ENCODE data around the gene TINCR. TPM values are rescaled to one million over a fixed set of nuclear protein-coding genes. Genes with fewer than 3 reads are reported as not detected.

Gene TINCR
- total and polyA plus RNA-seq, 2 of the 13 experiments (the other 11 are each of a cell fraction or from before 2014, with no cell fraction given), result 0.17 to 0.33 TPM

DNA sequence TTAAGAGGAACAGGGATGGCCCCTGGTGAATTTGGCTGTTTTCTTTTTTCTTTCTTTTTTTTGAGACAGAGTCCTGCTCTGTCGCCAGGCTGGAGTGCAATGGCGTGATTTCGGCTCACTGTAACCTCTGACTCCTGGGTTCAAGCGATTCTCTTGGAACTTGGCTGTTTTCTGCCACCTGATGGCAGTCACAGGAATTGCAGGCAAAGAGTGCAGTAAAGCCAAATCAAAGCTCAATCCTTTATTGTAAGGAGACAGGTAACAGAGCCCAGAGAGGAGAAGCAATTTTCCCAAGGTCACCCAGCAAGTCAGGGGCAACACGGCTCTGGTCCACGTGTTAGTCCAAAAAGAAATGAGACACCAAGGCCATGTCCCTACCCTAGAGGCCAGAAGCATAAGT lies 6.2 kb downstream of the TINCR start (continued):
- TF ChIP-seq, protein P1, sequence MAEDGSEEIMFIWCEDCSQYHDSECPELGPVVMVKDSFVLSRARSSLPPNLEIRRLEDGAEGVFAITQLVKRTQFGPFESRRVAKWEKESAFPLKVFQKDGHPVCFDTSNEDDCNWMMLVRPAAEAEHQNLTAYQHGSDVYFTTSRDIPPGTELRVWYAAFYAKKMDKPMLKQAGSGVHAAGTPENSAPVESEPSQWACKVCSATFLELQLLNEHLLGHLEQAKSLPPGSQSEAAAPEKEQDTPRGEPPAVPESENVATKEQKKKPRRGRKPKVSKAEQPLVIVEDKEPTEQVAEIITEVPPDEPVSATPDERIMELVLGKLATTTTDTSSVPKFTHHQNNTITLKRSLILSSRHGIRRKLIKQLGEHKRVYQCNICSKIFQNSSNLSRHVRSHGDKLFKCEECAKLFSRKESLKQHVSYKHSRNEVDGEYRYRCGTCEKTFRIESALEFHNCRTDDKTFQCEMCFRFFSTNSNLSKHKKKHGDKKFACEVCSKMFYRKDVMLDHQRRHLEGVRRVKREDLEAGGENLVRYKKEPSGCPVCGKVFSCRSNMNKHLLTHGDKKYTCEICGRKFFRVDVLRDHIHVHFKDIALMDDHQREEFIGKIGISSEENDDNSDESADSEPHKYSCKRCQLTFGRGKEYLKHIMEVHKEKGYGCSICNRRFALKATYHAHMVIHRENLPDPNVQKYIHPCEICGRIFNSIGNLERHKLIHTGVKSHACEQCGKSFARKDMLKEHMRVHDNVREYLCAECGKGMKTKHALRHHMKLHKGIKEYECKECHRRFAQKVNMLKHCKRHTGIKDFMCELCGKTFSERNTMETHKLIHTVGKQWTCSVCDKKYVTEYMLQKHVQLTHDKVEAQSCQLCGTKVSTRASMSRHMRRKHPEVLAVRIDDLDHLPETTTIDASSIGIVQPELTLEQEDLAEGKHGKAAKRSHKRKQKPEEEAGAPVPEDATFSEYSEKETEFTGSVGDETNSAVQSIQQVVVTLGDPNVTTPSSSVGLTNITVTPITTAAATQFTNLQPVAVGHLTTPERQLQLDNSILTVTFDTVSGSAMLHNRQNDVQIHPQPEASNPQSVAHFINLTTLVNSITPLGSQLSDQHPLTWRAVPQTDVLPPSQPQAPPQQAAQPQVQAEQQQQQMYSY (CRISPR knock-in tag; IDR thresholded peaks at IDR 0.05), result no peak
- TF ChIP-seq ZNF343 (CRISPR knock-in tag; IDR thresholded peaks at IDR 0.05), result no peak
- TF ChIP-seq ISX (CRISPR knock-in tag; conservative IDR thresholded peaks at IDR 0.05), result no peak

DNA sequence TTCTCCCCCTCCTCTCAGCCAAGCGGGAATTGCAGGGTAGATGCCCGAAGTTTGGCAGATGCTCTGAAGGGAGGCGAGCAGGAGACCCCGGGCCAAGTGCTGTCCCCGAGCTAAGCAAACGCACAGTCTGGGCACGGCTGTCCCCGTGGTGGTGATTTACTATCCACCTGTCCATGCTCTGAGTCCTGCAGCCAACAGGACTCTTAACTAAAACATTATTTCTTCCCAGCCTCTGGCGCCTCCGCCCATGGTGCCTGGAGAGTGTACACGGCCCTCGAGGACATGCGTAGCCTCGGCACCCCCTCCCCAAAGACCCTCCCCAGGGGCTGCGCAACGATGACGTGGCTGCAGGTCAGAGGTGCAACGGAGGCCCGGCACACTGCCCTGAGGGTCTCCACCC lies 7.6 kb downstream of the TINCR start:
- Histone ChIP-seq H3K79me2 (ENCODE audit: insufficient read depth, low read length) (no peaks in the 10 kb centered on the region), H4K20me1 (ENCODE audit: insufficient read depth, low read length) (no peaks in the 10 kb centered on the region), H2AFZ (ENCODE audit: low read length) (no peak overlapping the region), H3K27me3 (ENCODE audit: control insufficient read depth in 1 of 2, insufficient read depth in 2 of 2, low read length in 2 of 2) (peaks cover 0 to 6% of the 10 kb centered on the region in 2 experiments; a peak in 2 of 5 replicates), H3K4me2 (ENCODE audit: low read depth, low read length) (no peak overlapping the region), H3K4me1 (ENCODE audit: insufficient read depth, low read length) (no peaks in the 10 kb centered on the region), H3K9ac (ENCODE audit: insufficient read depth, low read depth, low read length) (no peak overlapping the region), H3K4me3 (replicated peaks in 1 of 3; ENCODE audit: insufficient read depth in 1 of 3, low read depth in 2 of 3, low read length in 3 of 3) (no peak overlapping the region), H3K9me3 (ENCODE audit: low read length) (peaks cover 7% of the 10 kb centered on the region), H3K27ac (ENCODE audit: extremely low read length, insufficient read depth, low read length) (no peak overlapping the region), H3K36me3 (replicated peaks in 1 of 2; ENCODE audit: control insufficient read depth in 1 of 2, insufficient read depth in 2 of 2, low read length in 2 of 2) (no peaks in the 10 kb centered on the region)
- no TSS peak for BruUV-seq (replicated peaks)
- in situ Hi-C loops (cut with HindIII; ENCODE audit: extremely low pct_ligation_motif_present, low pct_unique_long_range_greater_than_20kb), result no loop called here
- WGBS (ENCODE audit: low lambda C conversion rate), result 17% methylated on average over 14 of the region's 19 CpGs
- TF ChIP-seq ZNF138 (CRISPR knock-in tag; IDR thresholded peaks at IDR 0.05; ENCODE audit: low read depth) (no peak), REXO4 (CRISPR knock-in tag; IDR thresholded peaks at IDR 0.05; ENCODE audit: borderline replicate concordance) (no peak), SUZ12 (IDR thresholded peaks at IDR 0.05; ENCODE audit: low read depth, low read length) (no peak), ZC3H13 (CRISPR knock-in tag; IDR thresholded peaks at IDR 0.05) (no peak)
- TF ChIP-seq, protein P2, sequence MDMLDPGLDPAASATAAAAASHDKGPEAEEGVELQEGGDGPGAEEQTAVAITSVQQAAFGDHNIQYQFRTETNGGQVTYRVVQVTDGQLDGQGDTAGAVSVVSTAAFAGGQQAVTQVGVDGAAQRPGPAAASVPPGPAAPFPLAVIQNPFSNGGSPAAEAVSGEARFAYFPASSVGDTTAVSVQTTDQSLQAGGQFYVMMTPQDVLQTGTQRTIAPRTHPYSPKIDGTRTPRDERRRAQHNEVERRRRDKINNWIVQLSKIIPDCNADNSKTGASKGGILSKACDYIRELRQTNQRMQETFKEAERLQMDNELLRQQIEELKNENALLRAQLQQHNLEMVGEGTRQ (IDR thresholded peaks at IDR 0.05; ENCODE audit: low read depth, low read length), result no peak
- TF ChIP-seq, protein P2 (CRISPR knock-in tag; IDR thresholded peaks at IDR 0.05; ENCODE audit: borderline replicate concordance), result no peak
- TF ChIP-seq, protein P3, sequence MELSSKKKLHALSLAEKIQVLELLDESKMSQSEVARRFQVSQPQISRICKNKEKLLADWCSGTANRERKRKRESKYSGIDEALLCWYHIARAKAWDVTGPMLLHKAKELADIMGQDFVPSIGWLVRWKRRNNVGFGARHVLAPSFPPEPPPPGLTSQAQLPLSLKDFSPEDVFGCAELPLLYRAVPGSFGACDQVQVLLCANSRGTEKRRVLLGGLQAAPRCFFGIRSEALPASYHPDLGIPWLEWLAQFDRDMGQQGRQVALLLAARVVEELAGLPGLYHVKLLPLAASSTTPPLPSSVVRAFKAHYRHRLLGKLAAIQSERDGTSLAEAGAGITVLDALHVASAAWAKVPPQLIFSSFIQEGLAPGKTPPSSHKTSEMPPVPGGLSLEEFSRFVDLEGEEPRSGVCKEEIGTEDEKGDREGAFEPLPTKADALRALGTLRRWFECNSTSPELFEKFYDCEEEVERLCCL (CRISPR knock-in tag; IDR thresholded peaks at IDR 0.05; ENCODE audit: borderline replicate concordance), result no peak
- ATAC-seq (no peak; the same call in 2 of the 3 replicates), FAIRE-seq (no peak), DNase-seq (ENCODE audit: low spot score) (no peak)
- ChIA-PET POLR2A (no interaction called here), CTCF (ENCODE audit: low intra/inter-chr PET ratio, low total read pairs) (no interaction called here)
- intact Hi-C loops (cut with micrococcal nuclease; ENCODE audit: unreplicated experiment), result no loop called here

Data from HepG2 (cell line).